HG02798 (cell line): ENCODE results near the gene TMED10.
A peak's percentile ranks its signal among the peaks of the same experiment; 100 is the strongest.

Experiments
- ATAC-seq: cut with Tn5 transposase; IDR thresholded peaks from one replicate; pipeline ENCODE4 v1.9.1; 2021; ENCODE audit warnings: mild to moderate bottlenecking; ENCODE audit not compliant: unreplicated experiment, poor library complexity

Gene TMED10

DNA sequence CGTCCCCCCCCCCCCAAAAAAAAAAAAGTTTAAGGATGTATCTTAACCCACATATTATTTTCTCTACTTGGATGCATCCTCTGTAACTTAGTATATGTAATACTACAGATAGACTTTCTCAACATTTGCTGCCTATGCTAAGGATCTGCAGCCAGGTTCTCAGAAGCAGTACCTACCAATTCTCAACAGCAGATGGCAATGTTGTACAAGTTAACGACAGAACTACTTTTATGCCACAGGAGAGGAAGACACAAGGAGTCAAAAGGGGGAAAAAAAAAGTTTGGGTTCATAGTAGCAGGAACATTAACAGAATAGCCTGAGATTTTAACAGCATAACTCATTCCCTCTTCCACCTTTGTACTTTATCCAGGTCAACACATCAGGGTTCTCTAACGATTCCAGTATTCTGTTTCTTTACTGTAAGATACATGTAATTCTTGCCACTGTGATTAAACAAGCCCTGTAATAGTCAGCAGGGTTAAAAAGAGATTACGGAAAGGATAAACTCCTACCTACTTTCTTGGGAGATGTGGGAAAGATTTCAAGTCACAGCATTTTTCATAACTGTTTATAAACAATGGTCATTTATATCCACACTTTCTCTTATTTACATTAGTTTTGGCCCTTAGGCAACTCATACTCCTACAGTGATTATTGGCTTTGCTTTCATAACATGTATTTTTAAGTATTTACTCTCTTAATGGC lies 43.9 kb downstream of the TMED10 start:
- no peak for ATAC-seq

DNA sequence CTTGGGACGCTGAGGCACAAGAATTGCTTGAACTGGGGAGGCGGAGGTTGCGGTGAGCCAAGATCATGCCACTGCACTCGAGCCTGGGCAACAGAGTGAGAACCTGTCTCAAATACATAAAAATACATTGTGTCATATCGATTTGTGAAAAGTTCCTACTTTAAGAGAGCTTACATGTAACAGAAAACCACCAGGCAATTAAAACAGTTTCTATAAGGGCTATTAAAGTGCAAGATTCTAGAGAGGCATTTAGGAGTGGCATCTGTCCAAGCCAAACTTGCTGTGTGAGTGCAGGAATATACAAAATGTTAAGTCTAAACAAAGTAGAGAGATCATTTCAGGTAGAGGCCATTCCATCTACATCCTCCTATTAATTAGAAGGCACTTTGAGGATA lies 47.8 kb downstream of the TMED10 start:
- no peak for ATAC-seq

DNA sequence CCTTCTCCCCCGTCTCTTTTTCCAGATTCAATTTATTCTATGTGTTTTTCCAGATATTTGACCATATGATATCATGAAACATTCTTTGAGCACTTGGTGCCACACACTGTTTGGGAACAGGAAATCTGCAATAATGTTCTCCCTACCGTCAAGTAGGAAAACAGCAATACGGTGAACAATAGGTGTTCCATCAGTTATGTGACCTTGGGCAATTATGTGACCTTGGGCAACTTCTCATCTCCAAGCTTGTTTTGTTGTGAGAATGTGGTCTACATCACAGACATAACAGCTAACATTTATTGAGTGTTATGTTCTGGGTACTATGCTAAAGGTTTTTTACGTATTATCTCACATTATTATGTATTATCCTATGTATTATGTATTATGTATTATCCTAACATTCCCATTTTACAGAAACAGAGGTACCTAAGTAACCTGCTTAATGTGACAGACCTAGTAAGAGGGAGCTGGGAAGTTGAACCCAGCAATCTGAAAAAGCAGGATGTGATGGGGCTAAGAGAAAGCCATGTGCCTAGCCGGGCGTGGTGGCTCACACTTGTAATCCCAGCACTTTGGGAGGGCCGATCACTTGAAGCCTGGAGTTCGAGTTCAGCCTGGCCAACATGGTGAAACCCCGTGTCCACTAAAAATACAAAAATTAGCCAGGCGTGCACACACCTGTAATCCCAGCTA lies 48.4 kb downstream of the TMED10 start:
- no peak for ATAC-seq

DNA sequence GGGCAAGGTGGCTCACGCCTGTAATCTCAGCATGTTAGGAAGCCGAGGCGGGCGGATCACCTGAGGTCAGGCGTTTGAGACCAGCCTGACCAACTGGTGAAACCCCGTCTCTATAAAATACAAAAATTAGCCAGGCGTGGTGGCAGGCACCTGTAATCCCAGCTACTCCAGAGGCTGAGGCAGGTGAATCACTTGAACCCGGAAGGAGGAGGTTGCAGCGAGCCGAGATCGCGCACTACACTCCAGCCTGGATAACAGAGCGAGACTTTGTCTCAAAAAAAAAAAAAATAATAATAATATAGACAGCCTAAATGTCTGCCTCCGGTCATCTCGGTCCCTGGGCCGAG lies 49.0 kb downstream of the TMED10 start:
- ATAC-seq: peak; percentile 13

DNA sequence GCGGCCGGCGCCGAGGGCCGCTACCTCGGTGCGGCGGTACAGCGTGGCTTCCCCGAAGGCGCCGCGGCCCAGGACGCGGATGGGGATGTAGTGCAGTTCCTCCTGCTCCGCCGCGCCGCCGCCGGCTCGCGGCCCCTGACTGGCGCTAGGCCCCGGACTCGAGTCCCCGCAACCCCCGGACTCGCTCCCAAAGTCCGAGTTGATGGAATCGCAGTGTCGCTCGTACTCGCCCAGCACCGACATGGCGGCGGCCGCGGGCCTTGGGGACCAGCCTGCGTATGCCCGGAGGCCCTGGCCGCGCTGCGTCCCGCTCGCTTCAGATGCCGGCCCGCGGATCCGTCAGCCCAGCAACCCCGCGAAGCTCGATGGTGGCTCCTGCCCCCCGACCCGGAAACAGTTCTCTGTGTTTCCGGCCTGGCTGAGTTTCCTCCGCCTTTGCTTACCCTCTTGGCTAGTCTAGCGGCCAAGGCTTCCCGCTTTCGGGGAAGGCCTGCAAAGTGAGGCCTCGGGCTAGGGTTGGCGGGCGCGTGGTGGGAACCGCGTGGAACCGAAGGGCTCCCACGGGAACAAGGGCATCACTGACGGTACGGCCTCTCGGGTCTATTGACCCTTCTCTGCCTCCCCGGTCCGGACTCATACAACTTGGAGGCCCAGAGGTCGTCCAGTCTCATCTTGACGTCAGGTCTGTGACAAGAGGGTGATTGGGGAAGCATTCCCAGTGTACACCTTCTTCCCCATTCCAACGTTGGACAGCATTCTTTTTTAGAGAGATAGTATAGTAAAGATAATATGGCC lies 49.5 kb downstream of the TMED10 start, which contains the start of gene NEK9:
Gene NEK9, minus strand, starts transcription at position 370 of the 795 bp plus-strand sequence. Its CDS starts 127 bp downstream, at position 243.
- ATAC-seq: peak; percentile 89

DNA sequence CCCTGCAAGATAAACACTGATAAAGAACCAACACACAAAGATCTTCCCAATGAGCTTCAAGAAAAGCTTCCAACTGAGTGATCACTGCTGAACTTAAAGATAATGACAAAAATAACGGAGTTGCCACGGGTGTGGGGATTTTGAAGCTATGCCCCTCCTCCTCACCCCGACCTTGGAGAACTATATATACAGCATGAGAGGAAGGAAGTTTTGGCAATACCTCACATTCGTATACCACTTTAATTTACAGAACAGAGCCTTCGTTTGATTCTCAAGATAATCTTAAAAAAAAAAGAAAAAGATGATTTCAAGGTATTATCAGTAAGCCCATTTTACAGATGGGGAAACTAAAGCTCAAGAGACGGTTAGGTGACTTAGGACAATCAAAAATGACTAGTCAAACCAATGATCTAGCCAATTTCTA lies 50.3 kb downstream of the TMED10 start:
- ATAC-seq: no peak

DNA sequence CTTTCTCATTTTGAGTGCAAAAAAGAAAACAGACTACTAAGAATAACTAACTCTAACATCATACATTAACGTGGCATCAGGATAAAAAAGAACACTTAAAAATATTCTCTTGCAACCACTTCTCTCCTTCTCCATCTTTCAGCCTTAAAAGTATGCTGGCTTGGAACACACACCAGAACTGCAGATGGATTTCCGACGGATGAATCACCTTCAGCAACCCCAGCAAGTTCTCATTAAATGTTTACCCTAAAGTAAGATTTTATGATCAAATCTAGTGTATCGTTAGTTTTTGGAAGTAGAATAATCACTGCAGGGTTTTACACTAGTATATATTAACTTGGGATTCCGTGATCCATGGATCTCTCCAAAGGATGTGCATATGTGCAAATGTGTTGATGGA lies 50.8 kb downstream of the TMED10 start:
- no peak for ATAC-seq

DNA sequence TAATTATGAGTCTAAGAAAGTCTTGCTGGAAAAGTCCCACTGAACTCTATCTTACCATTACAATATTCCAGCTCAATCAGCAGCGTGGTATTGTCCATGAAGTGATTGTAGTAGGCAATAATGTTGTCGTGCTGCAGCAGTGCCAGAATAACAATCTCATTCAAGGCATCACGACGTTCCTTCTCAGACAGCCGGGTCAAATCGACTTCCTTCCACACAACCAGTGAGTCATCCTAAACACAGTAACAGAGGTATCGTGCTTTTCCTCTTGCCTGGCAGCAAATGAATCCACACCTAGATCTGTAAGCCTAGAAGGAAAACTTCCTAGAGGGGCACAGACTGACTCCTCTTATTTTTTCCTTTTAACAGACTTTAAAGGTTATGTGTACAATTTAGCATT lies 52.4 kb downstream of the TMED10 start:
- no peak for ATAC-seq

DNA sequence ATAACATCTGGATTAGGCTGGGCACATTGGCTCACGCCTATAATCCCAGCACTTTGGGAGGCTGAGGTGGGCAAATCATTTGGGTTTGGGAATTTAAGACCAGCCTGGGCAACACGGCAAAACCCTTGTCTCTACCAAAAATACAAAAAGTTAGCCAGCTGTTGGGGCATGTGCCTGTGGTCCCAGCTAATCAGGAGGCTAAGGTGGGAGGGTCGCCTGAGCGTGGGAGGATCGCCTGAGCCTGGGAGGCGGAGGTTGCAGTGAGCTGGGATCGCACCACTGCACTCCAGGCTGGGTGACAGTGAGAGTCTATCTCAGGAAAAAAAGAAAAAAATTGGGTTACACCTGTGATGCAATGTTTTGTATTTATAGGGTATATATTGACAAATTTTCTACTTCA lies 54.9 kb downstream of the TMED10 start:
- ATAC-seq: no peak

DNA sequence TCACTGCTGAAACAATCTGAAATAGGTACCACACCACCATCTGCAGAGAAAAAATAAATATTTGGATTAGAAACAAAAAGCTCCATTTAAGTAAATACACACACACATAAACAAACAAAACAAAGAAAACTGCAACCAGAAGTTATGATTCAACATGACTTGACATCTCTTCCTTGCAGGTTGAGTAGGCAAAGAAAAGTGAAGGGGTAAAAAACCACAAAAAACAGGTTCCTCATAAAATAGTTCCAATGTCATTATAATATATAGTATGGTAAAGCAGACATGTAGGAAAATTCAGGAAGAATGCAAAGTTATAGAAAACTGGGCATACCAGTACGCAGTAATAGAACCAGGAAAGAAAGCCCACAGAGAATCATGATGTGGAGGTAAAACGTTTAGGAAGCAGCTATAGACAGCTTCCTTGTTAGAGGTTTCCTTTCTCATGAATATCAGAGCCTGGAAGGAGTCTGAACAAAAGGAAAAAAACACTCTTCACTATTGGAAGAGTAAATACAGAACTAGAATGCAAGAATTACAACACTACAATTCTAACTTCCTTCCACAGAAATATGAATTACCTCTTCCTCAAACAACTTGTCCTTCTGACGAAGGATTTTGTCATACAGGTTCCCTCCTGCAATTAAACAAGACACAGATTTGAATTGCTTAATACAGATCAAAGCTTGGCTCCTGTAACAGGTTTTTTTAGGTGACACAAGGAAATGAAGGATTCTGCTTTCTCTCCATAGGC lies 55.7 kb downstream of the TMED10 start:
- ATAC-seq: no peak

DNA sequence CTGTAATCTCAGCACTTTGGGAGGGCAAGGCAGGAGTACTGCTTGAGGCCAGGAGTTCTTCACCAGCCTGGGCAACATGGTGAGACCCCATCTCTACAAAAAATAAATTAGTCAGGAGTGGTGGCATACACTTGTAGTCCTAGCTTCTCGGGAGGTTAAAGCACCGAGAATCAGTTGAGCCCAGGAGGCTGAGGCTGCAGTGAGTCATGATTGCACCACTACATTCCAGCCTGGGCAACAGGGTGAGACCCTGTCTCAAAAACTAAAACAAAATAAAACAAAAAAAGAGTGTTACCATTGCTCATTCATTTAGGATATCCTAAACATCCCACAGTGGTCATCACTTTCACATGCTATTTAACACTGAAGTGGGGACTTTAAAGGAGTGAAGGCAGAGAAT lies 57.4 kb downstream of the TMED10 start:
- ATAC-seq: no peak

DNA sequence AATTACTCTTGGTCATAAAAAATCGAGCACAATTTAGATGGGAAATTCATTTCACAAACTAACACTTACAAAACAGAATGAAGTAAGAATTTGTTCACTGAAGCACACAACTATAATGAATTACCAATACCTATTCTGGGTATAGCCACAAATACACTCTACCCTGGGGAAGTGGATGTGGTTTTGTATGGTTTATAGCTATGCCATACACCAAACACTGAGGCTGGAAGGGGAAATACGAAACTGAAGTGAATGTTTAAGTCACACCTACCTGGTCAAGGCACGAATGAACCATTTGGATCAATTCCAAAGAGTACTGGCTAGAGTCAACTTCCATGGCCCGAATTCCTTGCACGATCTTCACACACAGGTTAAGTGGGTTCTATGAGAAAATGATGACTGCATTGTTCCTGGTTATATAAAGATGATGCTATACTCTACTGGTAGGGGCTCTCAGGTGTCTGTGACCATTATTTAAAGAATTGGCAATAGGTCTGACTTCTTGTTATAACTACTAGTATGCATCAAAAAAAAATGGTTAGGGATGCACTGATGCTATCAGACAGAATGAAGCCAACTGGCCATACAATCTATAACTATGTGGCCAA lies 62.4 kb downstream of the TMED10 start:
- ATAC-seq: no peak

DNA sequence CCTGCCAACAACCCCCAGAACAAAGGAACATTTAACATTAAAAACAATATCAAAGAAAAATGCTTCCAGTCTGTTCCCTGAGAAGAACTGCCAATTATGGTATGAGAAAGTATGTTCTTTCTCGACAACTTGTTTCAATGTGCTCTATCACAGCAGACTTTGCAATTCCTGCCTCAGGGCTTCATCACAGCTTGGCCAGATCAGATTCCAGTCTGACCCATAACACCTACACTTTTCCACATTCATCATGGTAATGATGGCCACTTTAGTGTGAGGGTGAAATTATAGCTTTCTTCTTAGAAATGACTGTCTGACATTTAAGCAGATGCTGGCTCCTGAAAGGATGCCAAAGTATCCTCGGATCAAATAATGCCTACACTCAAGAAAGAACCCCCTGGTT lies 66.5 kb downstream of the TMED10 start:
- no peak for ATAC-seq

DNA sequence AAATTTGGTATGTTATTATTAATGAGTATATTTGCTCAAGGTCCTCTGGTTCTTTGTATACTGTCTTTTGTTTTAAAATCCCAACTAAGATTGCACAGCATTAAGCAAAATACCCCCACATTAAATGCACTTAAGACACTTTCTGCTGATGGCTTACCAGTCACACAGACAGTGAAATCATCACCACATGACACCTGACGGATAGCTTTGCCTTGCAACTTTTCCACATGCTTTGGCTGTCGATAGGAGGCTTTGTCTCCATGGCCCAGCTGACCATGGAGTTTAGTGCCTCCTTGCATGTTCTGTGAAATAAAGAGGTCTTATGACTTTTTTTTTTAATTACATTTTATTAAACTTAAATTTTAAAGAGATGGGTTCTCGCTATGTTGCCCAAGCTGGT lies 69.2 kb downstream of the TMED10 start:
- ATAC-seq: no peak

DNA sequence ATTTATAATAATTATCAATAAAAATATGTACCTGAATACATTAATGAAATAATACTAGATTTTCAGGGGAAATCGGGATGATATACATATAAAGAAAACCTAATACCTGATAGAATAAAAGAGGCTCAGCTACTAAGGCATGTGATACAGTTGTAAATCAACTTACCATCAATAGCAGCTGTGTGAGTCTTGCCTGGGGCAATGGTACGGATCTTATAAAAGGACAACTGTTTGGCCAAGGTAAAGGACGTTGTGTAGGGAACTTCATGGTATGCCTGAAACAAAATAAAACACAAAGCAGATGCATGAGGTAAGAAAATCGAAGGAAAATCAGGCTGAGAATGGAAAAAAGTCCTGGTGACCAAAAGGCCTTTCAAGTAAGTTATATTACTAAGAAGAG lies 74.9 kb downstream of the TMED10 start:
- ATAC-seq: no peak

DNA sequence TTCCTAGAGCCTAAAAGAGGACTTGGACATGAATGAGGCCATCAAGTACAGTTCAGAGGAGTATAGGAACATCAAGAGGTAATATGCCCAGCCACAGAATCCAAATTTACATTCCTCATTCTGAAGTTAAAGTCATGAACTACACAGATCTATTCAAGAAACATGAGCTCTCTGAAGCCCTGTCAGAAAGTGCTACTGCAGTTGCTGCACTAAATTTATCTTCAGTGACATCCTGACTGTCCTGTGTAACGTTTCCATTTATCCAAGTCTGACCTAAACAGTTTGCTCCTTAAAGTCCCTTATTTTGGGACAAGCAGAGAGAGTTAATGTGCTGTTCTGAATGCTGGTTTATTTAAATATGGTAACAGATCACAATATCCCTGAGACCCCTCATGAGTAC lies 77.7 kb downstream of the TMED10 start:
- ATAC-seq: no peak

DNA sequence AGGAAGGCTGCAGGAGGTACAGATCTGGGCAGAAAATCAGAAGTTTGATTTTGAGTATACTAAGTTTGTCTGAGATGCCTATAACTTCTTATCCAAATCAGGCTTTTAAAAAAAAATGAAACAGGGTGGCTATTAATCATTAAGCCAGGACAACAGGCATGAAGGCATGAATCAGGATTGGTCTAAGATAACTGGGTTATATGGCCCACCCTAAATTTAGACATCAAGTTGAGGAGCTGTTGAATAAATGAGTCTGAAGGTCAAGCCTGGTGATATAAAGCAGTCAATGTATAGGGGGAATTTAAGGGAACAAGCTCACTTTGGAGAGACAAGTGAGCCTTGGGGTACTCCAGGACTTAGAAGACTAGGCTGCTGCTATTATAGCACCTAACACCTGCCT lies 78.2 kb downstream of the TMED10 start:
- no peak for ATAC-seq

DNA sequence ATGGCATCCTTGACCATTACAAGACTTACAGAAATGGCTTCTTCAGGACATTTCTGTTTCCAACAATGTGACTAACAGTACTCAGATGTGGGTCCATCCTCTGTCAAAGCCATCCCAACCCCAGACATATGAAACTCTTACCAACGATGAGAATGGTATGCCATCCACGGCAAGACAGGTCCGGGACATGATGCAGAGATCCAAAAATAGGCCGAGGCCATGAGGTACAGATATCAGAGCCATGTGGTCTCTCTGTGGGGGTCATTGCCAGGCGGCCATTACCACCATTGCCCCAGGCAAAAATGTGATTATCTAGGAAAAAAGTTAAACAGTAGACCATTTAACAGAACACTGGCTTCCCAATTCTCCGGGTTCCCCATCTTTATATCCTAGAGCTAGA lies 79.5 kb downstream of the TMED10 start:
- ATAC-seq: no peak

DNA sequence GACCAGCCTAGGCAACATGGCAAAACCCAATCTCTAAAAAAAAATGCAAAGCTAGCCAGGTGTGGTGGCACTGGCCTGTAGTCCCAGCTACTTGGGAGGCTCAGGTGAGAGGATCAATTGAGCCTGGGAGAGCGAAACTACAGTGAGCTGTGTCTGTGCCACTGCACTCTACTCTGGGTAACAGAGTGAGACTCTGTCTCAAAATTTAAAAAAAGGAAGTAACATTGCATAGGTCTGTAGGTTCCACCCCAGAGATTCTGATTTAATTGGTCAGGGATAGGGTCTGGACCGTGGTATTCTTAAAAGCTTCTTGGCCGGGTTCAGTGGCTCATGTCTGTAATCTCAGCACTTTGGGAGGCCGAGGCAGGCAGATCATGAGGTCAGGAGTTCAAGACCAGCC lies 80.7 kb downstream of the TMED10 start:
- ATAC-seq: no peak

DNA sequence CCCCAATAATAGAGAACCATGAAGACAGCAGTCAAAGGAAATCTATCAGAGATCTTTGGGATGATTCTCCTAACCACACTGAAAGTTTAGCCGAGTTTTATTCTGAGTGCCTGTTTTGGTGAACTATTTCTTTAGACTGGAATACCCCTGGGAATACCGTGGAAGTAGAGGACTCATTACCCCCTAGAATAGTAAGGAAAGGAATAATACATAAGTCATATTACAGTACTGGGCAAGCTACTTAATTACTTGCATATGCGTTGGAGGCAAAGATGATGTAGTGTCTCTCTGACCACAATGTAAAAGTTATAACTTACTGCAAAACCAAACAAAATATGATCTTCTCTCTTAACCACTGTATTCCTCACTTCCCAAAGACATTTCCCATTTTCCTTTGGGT lies 81.5 kb downstream of the TMED10 start:
- ATAC-seq: no peak
